Measurements from ENCODE around the gene RASL12.
A peak's percentile ranks its signal among the peaks of the same experiment; 100 is the strongest.

Gene RASL12

DNA sequence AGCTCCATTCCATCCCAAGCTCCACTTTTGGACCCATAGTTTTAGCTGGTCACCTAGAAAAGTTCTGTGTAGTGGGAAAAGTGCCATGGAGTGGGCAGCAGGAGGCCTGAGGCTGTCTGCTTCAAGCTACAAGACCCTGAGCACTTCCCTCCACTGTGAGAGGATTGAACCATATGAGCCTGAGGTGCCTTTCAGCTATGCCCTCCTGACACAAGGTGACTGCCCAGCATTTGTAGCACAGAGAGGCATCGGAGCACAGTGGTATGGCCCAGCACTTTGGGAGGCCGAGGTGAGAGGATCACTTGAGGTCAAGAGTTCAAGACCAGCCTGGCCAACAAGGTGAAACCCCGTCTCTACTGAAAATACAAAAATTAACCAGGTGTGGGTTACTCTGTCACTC is 4.8 kb upstream of the RASL12 start:
- no peak for DNase-seq

DNA sequence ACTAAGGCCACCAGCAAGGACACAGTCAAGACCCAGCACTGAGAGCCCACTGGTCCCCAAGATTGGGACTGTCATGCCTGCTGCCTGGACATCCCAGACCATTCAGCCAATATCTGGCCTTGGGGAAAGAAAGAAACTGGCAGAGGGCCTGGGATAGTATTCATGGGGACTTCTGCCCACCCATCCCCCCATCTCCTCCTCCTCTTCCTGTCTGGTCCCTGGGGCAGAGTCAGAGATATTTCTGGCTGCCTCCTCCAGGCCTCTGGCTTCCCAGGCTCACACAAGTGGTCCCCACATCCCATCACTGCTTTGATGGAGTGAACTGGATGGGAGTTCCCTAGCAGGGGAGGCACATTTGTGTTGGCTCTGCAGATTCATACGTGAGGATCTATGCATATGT is 4.2 kb upstream of the RASL12 start:
- DNase-seq = peak; percentile 24

DNA sequence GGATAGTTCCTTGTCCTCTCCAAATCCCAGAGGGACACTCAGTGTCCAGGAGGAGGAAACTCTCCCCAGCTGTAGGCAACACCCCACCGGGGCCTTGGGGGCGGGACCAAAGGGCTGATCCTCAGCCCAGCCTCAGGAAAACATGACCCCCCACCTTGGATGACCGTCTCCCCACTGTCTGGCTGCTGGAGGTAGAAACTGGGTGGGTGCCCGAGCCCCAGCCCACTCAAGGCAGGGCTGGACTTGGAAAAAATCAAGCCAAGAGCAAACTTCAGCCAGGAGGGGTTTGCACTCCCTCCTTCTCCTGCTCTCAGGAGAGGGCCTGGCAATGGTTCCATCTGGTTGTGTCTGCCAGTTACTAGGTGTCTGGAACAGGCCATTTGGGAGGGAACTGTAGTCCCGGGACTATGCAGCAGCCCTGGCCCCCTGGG is 3.6 kb upstream of the RASL12 start:
- DNase-seq = no peak

DNA sequence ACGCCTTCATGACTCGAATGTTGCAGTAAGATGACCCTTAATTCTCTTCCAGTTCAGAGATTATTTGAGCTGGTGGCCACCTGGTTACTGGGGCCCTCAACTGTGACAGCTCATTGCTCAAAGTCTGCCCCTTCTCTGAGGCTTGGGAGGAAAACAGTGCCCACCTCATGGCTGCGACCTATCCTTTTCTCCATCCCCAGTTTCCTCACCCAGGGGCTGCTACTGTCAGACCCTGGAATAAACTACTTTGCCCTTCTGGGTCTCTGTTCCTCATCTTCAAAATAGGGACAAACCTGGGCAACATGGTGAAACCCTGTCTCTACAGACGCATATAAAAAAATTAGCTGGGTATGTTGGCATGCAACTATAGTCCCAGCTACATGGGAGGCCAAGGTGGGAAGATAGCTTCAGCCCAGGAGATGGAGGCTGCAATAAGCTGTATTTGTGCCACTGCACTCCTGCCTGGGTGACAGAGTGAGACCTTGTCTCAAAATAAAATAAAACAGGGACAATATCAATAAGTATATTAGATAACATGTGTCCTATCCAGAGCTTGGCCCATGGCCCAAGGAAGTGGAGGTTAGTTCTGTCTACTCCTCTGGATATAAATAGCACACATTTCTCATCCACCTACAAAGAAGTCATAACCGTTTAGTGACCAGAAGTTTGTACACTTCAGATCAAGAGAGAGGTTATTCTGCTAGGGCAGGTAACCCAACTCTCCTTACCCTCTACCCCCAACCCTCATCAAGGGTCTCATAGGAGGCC is 2.2 kb upstream of the RASL12 start:
- DNase-seq = no peak

DNA sequence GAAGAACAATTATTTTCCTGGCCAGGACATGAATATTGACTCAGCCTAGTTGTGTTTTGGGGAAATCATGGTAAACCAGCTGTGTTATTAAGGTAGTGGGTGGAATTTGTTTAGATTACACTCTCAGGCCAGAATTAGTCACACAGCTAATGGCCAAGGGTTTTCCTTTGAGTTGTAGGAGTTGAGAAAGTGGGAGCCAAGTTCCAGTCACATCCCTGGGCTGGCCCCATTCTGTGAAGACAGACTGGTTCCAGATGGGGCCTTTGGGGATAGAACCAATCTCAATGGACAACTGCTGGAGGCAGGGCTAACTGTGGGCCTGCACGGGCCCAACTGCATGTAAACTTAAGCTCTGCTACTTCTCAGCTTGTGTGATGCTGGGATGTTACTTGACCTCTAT is 1.4 kb upstream of the RASL12 start:
- DNase-seq = peak; percentile 67

DNA sequence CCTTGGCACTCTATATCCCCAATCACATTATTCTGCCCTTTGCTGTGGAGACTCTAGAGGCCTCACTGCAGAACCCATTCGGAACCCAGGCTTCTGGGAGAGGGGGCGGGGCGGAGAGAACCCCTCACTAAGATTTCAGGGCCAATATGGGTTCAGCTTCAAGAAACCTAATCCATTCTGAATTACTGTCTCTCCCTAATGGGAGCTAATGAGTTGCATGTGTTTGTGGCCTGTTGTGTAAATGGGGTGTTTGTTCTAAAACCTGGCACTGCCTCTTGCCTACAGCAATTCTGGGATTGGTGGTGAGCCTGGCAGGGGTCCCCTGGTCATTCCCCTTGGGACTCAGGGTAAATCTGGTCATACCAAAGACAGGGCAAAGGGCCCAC is 605 bp upstream of the RASL12 start:
- DNase-seq = no peak

DNA sequence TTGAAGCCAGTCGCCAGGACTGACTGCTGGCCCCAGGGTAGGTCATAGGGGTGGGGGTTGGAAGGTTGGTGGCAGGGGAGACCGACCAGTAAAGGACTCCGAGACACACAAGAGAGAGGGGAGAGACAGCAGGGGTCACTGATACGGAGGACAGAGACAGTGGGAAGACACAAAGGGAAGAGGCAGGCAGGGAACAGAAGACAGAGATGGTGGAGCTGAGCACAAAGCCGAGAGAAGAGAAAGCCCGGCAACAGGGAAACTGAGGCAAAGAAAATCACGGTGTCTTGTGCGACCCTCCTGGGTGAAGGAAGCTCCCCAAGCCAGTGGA is 510 bp downstream of the RASL12 start:
- DNase-seq = no peak

DNA sequence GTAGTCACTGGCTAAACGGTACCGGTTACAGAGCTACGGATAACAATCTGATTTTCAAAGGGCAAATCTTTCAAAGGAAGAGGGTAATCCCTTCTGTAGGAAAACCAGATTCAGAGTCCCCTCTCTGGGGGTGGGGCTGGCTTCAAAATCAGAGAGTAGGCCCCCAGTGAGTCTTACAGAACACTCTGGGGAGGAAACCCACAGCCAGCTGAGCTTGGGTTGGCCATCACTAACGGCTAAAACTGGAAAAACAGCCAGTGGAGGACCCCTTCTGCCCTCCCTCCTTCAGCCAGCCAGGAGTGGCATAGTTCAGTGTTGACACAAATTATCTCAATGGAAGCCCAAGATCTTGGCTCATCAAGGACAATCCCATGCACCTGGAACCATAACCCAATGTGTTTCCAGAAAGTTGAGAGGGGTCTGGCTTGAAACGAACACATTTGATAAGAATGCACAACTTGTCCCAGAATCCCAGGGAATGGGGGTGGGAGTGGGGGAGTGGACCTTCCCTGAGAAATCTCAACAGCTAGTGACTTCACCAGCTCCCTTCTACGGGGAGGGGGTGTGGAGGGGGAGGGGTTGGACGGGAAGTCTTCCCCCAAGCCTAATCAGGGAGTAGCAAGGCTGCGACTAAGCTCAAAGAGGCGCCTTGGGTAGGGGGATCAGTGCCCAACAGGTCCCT is 1.0 kb downstream of the RASL12 start:
- DNase-seq = no peak

DNA sequence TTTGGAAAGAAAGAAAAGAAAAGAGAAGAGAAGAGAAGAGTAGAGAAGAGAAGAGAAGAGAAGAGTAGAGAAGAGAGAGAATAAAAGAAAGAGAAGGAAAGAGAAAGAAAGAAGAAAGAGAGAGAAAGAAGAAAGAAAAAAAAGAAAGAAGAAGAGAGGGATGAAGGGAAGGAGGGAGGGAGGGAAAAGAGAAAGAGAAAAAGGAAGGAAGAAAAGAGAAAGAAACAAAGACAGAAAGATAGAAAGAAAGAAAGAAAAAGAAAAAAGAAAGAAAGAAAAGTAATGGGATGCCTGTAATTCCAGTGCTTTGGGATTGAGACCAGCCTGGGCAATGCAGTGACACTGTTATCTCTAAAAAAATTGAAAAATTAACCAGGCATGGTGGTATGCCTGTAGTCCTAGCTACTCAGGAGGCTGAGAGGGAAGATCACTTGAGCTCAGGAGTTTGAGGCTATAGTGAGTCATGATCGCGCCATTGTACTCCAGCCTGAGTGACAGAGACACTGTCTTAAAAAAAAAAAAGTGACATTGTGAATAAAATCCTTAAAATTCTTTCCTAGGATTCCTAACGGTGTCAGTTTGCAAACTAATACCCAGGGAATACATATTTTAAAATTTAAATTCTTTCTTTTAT is 1.7 kb downstream of the RASL12 start:
- DNase-seq = no peak

DNA sequence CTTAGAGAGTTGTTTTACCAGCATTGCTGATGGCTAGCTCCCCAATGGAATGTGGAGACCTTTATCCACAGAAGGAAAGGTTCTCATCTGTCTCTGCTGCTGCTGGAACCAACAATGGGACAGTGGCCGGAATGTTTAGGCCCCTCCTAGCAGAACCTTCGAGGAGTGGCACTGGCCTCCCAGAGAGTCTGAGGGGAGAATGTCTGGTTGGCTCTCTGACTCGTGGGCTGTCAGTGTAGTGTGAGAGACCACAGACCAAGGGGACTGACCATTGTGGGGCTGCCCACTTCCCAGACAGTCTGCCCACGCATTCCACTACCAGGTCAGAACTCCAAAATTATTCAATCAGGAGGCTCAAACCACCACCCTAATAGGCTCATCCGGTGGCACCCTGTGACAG is 5.1 kb downstream of the RASL12 start:
- no peak for DNase-seq

DNA sequence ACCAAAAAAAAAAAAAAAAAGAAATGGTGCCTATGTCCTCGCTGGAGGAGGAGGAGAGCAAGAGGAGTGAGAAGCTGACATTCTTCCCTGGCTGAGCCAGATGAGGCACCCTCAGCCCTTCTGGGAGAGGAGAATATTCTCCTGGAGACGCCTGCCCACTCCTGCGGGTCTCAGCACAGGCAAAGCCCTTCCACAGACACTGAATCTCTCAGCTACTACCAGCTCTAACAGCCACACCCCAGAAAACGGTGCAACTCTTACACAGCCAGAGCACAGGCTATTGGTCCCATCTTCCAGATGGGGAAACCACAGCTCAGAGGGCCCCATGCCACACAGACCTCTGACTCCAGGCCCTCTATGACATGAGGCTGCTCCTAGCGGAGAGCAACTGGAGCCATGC is 5.7 kb downstream of the RASL12 start:
- DNase-seq = no peak

DNA sequence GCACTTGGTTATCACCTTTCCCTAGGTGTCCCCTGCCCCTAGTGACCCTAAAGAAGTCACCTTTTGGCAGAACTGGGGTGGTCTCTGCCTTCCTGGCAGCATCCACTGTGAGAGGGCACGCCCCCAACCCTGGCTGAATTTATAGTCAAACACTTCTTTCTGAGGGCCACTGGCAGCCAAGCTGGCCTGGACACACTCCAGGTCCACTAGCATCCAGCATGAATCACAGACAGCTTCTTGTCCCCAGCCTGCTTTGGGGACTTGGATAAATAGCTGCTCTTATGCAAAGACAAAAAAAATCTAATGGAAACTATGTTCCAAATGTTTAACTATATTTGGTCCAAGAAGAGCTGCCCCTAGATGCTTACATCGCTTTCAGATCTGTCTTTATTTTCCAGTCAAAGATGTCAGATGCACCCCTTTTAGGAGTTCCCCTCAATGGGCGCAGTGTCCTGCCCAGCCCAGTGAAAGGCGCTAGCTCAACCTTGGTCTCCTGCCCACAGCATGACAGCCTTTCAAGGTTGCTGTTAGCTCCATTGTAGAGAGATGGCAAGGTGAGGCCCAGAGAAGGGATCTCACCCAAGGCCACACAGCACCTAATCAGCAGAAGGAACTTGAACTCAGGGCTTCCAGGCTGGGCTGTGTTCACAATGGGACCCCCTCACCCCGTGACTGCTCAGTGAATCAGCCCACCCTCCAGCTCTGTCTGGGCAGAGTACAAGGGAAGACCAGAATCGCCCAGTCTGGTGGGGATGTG is 7.0 kb downstream of the RASL12 start:
- DNase-seq = no peak

DNA sequence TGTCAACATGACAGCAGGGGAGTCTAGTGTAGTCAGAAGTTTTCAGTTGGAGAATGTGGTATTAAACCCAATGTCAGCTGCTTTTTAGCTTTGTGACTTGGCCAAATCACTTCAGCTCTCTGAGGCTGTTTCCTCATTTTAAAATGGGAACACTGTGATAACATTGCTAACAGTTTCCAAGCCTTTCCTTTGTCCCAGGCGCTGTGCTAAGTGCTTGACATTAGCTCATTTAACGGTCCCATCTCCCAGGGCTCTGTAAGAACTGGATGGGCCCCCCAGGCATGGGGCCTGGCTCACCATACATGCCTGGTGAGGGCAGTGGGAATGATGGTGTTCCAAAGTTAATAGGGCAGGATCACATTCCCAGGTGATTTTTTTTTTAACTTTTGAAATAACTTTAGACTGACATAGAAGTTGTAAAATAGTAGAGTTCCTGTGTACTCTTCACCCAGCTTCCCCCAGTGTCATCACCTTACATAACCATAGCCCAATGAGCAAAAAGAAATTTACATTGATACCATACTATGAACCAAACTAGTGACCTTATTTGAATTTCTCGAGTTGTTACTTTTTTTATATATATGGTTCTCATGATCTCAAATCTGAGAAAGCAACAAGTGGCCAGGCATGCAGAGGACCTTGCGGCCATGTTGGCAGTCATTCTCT is 7.7 kb downstream of the RASL12 start:
- no peak for DNase-seq

DNA sequence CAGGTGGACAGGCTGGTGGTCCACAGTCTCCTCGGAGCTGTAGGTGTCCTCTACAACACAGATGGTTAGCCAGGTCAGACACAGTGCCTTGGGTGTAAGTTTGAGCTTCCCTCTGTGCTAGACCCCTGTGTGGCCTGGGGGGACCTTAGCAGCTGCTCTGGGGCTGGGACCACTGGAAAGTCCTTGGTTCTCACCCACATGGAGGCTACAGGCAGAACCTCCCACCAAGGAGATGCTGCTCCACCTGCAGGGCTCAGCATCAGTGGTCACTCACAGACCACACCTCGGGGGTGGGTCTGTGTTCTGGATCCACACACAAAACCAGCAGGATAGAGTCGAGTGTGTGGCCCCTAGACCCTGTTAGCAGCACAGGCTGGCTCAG is 8.4 kb downstream of the RASL12 start:
- no peak for DNase-seq

DNA sequence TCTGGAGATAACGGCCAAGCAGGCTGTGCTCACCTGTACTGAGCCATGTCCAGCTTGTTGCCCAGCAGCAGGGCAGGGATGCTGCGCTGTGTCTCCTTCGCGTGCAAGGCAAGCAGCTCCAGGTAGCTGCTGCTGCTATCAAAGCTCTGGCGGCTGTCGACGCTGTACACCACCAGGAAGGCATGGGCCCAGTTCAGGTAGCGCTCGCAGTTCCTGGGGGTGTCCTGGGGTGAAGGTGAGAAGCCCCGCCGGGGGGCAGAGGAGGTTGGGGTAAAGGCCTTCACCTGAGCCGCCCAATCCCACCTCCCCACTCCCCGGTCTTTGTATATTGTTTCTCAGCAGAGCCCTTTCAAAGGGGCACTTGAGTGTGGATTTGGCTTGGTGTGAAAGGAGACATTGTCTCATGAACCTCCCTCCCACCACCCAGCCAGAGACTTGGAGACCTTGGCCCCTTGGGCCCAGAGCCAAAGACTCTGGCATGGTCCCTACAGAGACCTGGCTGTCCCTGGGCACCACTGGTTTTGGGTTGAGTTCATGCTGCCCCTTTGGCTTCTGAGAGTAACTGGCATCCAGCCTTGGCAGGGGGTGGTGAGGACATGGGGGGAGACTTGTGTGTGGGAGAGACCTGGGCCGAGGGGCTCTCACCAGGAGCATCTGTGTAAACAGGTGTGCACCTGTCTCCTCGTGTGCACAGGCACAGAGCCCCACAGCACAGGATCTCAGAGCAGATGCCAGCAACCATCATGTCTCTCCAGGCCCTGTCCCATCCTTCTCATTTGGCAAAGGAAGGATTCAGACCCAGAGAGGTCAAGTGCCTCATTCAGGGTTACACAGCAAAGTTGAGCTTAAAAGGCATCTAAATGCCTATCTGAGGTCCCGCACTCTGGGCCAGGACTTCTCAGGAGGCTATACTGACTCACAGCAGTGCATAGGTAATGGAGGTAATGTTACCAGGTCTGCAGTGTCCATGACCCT is 9.1 kb downstream of the RASL12 start:
- no peak for DNase-seq

DNA sequence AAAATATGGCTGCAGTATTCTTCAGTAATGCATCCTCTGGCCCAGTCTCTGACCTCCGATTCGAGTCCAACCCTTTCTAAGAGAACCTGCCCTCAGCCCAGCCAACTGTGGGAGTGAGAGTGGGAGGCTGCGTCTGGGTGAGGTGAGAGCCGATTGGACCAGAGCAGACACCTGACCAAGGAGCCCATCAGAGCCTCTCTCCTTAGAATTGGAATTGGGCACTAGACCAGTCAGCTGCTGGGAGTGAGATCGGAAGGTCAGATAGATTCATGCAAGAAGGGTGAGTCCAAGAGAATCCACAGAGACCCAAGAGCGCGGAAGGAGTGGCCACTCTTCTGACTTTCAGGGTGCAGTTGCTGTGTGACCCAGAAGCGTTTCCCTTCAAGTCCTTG is 10.2 kb downstream of the RASL12 start:
- no peak for DNase-seq

DNA sequence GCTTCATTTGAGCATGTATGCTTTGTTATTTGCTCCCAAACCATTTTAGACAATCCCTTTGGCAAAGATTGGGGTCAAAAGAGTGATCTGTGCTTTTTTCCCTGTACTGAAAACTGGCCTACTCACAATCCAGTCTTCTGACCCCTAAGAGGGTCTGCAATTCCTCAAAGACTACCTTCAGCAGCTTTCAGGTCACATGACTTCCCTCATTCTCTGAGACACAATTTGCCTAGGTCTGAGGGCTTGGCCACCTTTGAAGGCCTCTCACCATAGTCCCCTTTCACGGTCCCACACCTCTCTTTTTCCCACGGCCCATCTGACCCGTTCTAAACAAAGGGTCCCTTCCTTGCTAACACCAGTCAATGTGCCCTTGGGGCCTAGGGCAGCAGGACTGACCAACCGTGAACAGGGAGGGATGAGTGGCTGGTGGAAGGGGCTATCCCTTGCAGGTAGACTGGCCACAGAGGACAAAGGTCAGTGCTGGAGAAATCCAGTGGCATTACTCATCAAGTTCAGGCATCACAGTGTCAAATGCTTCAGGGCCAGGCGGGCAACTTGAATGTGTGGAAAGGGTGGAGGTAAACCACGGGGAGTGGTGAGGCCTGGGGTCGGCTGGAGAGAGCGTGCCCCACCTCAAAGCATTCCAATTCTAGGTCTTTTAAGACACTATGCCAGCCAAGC is 10.8 kb downstream of the RASL12 start:
- DNase-seq = peak; percentile 65

DNA sequence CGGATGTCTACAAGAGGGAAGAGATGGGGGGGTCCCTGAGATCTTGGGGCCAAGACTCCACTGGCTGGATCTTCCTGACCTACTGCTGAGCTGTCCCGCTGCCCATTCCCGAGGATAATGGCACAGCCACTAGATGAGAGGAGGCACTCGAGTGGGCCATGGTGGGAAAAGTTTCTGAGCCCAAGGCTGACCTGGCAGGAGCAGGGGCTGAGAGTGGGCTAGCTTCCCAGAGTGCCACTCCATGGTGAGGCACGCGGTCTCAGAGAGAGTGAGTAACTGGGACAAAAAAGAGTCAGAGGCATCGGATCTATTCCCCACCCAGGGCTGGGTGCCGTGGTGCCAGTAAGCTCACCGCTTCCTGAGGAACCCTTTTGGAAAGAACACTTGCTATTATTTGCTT is 11.7 kb downstream of the RASL12 start:
- DNase-seq = no peak

DNA sequence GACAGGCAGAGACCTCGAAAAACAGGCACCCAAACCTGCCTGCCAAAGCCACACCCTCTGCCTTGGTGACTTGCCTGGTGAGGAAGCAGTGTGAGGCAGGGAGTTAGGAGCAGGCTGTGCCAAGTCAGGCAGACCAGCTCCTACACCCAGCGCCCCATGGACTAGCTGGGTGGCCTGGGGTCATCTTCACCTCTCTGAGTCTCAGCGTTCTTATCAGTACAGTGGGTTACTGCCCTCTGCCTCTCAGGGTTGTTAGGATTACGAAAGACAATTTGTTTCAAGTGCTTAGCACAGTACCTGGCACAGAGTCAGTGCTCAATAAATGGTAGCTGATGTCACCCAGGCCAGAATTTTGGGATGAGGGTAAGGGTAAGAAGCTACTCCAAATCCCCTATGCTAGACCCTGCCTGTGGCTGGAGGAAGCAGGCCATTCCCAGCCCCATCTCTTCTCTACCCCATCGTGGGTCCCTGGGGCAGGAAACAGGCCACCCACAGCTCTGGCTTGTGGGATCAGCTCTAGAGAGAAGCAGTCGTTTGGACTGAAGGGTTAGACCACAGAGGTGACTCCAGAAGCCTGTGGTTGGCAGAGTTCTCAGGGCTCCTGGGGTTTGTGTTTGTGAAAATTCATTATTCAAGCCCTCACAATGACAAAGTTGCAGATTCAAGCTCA is 12.5 kb downstream of the RASL12 start:
- DNase-seq = peak; percentile 32

DNA sequence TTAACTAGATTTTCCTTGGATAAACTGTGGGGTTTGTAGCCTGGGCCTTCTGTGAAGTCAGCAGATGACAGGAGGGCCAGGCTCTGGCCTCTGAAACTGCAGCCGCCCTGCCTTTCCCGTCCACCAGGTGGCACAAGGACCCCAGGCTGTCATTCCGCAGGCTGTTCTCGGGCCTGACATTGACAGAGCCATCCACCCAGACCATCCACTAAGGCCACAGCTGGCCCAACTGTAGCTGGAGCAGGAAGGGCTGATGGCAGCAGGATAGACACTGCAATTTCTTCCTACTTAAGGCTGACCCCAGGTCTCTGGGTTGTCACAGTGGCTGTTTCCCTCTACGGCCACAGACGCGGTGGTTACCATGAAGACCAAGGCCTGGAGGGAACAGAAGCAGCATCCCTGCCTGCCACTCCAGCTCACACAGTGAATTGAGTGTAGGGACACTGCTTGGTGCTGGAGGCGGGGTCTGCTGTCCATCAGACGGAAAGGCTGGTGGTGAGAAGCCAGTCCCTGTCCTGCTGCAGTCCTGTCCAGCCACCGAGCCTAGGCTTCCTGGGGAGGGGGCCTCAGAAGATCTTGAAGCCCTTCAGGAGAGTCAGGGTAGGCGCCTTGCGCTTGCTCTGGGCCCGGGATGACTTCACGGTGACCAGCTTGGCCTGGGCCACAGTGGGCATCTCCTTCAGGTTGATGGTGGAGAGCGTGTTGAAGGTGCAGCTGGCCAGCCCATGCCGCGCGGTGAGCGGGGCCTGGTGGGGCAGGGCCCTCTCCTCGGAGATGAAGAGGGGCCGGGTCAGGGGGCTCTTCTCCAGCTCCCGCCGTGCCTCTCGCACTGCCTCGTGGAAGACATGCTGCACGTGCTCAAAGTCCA is 13.2 kb downstream of the RASL12 start:
- peak; percentile 64 for DNase-seq

Data from EL (cell line).